ENCODE measurements around the gene MACROD2. TPM values are rescaled to one million over a fixed set of nuclear protein-coding genes. Genes with fewer than 3 reads are reported as not detected.

MACROD2 gene
- total and polyA plus RNA-seq, 2 of the 4 experiments (the other 2 are of a cell fraction), result not detected

GRCh38 chr20:14312001-14312400 is 316.7 kb downstream of the MACROD2 start:
- H3K27ac ChIP-seq (ENCODE audit: insufficient read depth, low read length), result no peak overlapping the region
- H3K18ac ChIP-seq (ENCODE audit: low read depth, low read length), result no peak overlapping the region
- no peak overlapping the region for H3K56ac ChIP-seq (ENCODE audit: extremely low read depth, insufficient read depth, low read length)
- intact Hi-C loops (cut with micrococcal nuclease) (no loop called here), dilution Hi-C loops (cut with HindIII; ENCODE audit: low sequenced_read_pairs, unreplicated experiment) (no loop called here), in situ Hi-C loops (cut with MboI; ENCODE audit: low sequenced_read_pairs) (no loop called here)
- H3K4ac ChIP-seq (ENCODE audit: low read depth, low read length), result no peak overlapping the region
- no peaks in the 10 kb centered on the region for H3K79me1 ChIP-seq (ENCODE audit: low read depth in 1 of 2, low read length in 2 of 2)
- no peak overlapping the region for H4K5ac ChIP-seq (ENCODE audit: low read depth, low read length)
- no peaks in the 10 kb centered on the region for H3K9me1 ChIP-seq (ENCODE audit: insufficient read depth, low read length)
- no peak overlapping the region for H2BK15ac ChIP-seq (ENCODE audit: low read depth, low read length)
- no peak overlapping the region for H2AK9ac ChIP-seq (replicated peaks; ENCODE audit: low read depth, low read length, poor library complexity)
- no peak overlapping the region for H3K4me2 ChIP-seq (ENCODE audit: low read depth, low read length)
- no peak overlapping the region for H3K14ac ChIP-seq (replicated peaks; ENCODE audit: low read depth, low read length)
- ChIA-PET CTCF (no interaction called here), POLR2A (ENCODE audit: unreplicated experiment) (no interaction called here)
- no peaks in the 10 kb centered on the region for H3K36me3 ChIP-seq (ENCODE audit: control insufficient read depth, insufficient read depth, low read length)
- ATAC-seq (ENCODE audit: low read depth) (no peak), DNase-seq (no peak)
- H4K20me1 ChIP-seq (ENCODE audit: insufficient read depth, low read length), result no peaks in the 10 kb centered on the region
- TF ChIP-seq RFX5 (IDR thresholded peaks at IDR 0.05; ENCODE audit: low read depth, low read length), result no peak
- H2AK5ac ChIP-seq (ENCODE audit: low read depth, low read length), result no peak overlapping the region
- WGBS, 2 experiments (ENCODE audit: extremely low coverage in 2 of 2, insufficient read length in 1 of 2), result no CpG with 5 or more reads among the region's 2 CpGs
- no peak overlapping the region for H2AFZ ChIP-seq (replicated peaks; ENCODE audit: low read length, poor library complexity)
- no peak overlapping the region for H3K23ac ChIP-seq (ENCODE audit: low read depth, low read length)
- no peak overlapping the region for H2BK20ac ChIP-seq (ENCODE audit: low read depth, low read length)
- H3K9ac ChIP-seq (ENCODE audit: low read depth, low read length), result no peak overlapping the region
- H3K4me1 ChIP-seq (ENCODE audit: control insufficient read depth, insufficient read depth, low read length), result no peaks in the 10 kb centered on the region
- H3K4me3 ChIP-seq (ENCODE audit: insufficient read depth, low read depth, low read length), result no peak overlapping the region
- BruUV-seq (replicated peaks), result no TSS peak
- no peaks in the 10 kb centered on the region for H3K27me3 ChIP-seq (ENCODE audit: control insufficient read depth, insufficient read depth, low read length)
- no peak overlapping the region for H2BK5ac ChIP-seq (ENCODE audit: low read depth, low read length, poor library complexity, severe bottlenecking)
- no peak overlapping the region for H4K8ac ChIP-seq (ENCODE audit: low read depth in 2 of 2, low read length in 2 of 2)
- no peak overlapping the region for H2BK120ac ChIP-seq (ENCODE audit: low read depth, low read length)
- H3K9me3 ChIP-seq (ENCODE audit: control insufficient read depth, insufficient read depth, low read length), result no peaks in the 10 kb centered on the region
- H4K91ac ChIP-seq (ENCODE audit: insufficient read depth, low read depth, low read length), result no peak overlapping the region

All from IMR-90 (cell line).